SK-N-SH (cell line): ENCODE data around the gene NTRK3. TPM values are rescaled to one million over a fixed set of nuclear protein-coding genes. Genes with fewer than 3 reads are reported as not detected.

Experiments used
- CTCF ChIA-PET: fragments of 300-600, 350-600 bp; formaldehyde crosslinking; extraction: SDS; loops from one replicate; lab custom pipeline; 2021; lab: Yijun Ruan, JAX
- POLR2A ChIA-PET: fragments of 350-600 bp; sonication (Branson Sonifier 250); formaldehyde crosslinking; extraction: SDS; loops from one replicate; lab custom pipeline; 2020; ENCODE audit warnings: antibody characterized with exemption, inconsistent platforms; lab: Yijun Ruan, JAX
- DNase-seq: peaks from one replicate; pipeline ENCODE4 v3.0.0; 2012
- H2AFZ ChIP-seq: fragments of 200-600 bp; sonication (generic); 2 replicates; pipeline ENCODE4 v1.8.1; 2016; ENCODE audit warnings: antibody characterized with exemption, mild to moderate bottlenecking, low read depth
- H3F3A ChIP-seq: fragments of 200-600 bp; sonication (generic); replicated peaks from 2 replicates; pipeline ENCODE3; 2016; ENCODE audit warnings: antibody characterized with exemption, mild to moderate bottlenecking; ENCODE audit not compliant: insufficient read depth
- H3K27ac ChIP-seq, 2 experiments: fragments of 200-500 bp in 1 of 2; fragments of 200-600 bp in 1 of 2; sonication (Bioruptor generic) in 1 of 2; sonication (generic), shearing (Covaris generic) in 1 of 2; 2 replicates each; pipeline versions ENCODE4 v1.5.1 to v1.6.1; 2014 to 2016; ENCODE audit warnings: low read depth in 2 of 2, inconsistent platforms in 1 of 2, low read length in 1 of 2, mild to moderate bottlenecking in 1 of 2, mixed read lengths in 1 of 2
- H3K27me3 ChIP-seq: fragments of 200-600 bp; sonication (generic), shearing (Covaris generic); 2 replicates; pipeline ENCODE4 v1.6.1; 2016; ENCODE audit warnings: mixed run types; ENCODE audit not compliant: insufficient read depth
- H3K36me3 ChIP-seq, 2 experiments: fragments of 200-500 bp in 1 of 2; fragments of 200-600 bp in 1 of 2; sonication (Bioruptor generic) in 1 of 2; sonication (generic) in 1 of 2; replicated peaks in 1 of 2; 2 replicates each; pipeline versions ENCODE3 to v1.5.1; 2014 to 2016; ENCODE audit warnings: low read length in 1 of 2, mild to moderate bottlenecking in 1 of 2; ENCODE audit not compliant: insufficient read depth in 2 of 2, control insufficient read depth in 1 of 2
- H3K4me1 ChIP-seq, 2 experiments: fragments of 200-500 bp in 1 of 2; fragments of 200-600 bp in 1 of 2; sonication (Bioruptor generic) in 1 of 2; sonication (generic), shearing (Covaris generic) in 1 of 2; 2 replicates each; pipeline versions ENCODE4 v1.5.1 to v1.6.1; 2014 to 2016; ENCODE audit warnings: low read depth in 1 of 2, low read length in 1 of 2, mixed run types in 1 of 2; ENCODE audit not compliant: insufficient read depth in 2 of 2, control insufficient read depth in 1 of 2
- H3K4me2 ChIP-seq: fragments of 200-600 bp; sonication (generic), shearing (Covaris generic); 2 replicates; pipeline ENCODE4 v1.6.1; 2017; ENCODE audit warnings: mixed run types
- H3K4me3 ChIP-seq, 2 experiments: fragments of 200-500 bp in 1 of 2; fragments of 200-600 bp in 1 of 2; sonication (Bioruptor generic) in 1 of 2; sonication (generic), shearing (Covaris generic) in 1 of 2; 2 replicates each; pipeline versions ENCODE4 v1.5.1 to v1.8.1; 2014 to 2016; ENCODE audit warnings: low read depth in 2 of 2, inconsistent platforms in 1 of 2, low read length in 1 of 2, mild to moderate bottlenecking in 1 of 2, mixed read lengths in 1 of 2, moderate library complexity in 1 of 2
- H3K79me2 ChIP-seq: fragments of 200-600 bp; sonication (generic); 2 replicates; pipeline ENCODE4 v1.8.1; 2017; ENCODE audit warnings: mild to moderate bottlenecking; ENCODE audit not compliant: insufficient read depth
- H3K9ac ChIP-seq: fragments of 200-600 bp; sonication (generic); 2 replicates; pipeline ENCODE4 v1.6.1; 2017; ENCODE audit warnings: mixed run types
- H3K9me2 ChIP-seq: fragments of 200-600 bp; sonication (generic); 2 replicates; pipeline ENCODE4 v1.6.1; 2017; ENCODE audit warnings: mixed run types
- H3K9me3 ChIP-seq: fragments of 200-600 bp; sonication (generic); 2 replicates; pipeline ENCODE4 v1.6.1; 2017; ENCODE audit warnings: mixed run types, mild to moderate bottlenecking, moderate library complexity
- H4K20me1 ChIP-seq: fragments of 200-600 bp; sonication (generic); 2 replicates; pipeline ENCODE4 v1.6.1; 2017; ENCODE audit warnings: mild to moderate bottlenecking, mixed run types; ENCODE audit not compliant: insufficient read depth
- CTCF ChIP-seq: fragments of 200-600 bp; sonication (generic); IDR thresholded peaks from 2 replicates; pipeline ENCODE4 v1.6.1; 2017; ENCODE audit warnings: antibody characterized with exemption, mild to moderate bottlenecking, moderate library complexity
- EP300 ChIP-seq, 2 experiments: IDR thresholded peaks; 2 replicates each; pipeline versions ENCODE4 v1.4.0 to v1.6.1; 2012; ENCODE audit warnings: borderline replicate concordance in 1 of 2, low read depth in 1 of 2, low read length in 1 of 2
- GABPA ChIP-seq: IDR thresholded peaks from 2 replicates; pipeline ENCODE4 v1.4.0; 2012; ENCODE audit warnings: low read depth, mild to moderate bottlenecking
- GATA2 ChIP-seq: sonication (generic); formaldehyde crosslinking; IDR thresholded peaks from 2 replicates; pipeline ENCODE4 v1.5.0; 2020; ENCODE audit warnings: mild to moderate bottlenecking, missing genetic modification reagents
- JUND ChIP-seq: IDR thresholded peaks from 2 replicates; pipeline ENCODE4 v1.4.0; 2012
- MAX ChIP-seq: IDR thresholded peaks from 2 replicates; pipeline ENCODE4 v1.4.0; 2012; ENCODE audit warnings: low read depth
- MEF2A ChIP-seq: IDR thresholded peaks from 2 replicates; pipeline ENCODE4 v1.4.0; 2012; ENCODE audit warnings: low read depth, borderline replicate concordance
- MXI1 ChIP-seq: IDR thresholded peaks from 2 replicates; pipeline ENCODE4 v1.6.1; 2012; ENCODE audit warnings: mild to moderate bottlenecking, low read depth, low read length, improper control_type of control experiment
- NFIC ChIP-seq: IDR thresholded peaks from 2 replicates; pipeline ENCODE4 v1.4.0; 2012; ENCODE audit warnings: borderline replicate concordance
- NRF1 ChIP-seq: IDR thresholded peaks from 2 replicates; pipeline ENCODE4 v1.6.1; 2012; ENCODE audit warnings: low read depth, mild to moderate bottlenecking, low read length
- RAD21 ChIP-seq: IDR thresholded peaks from 2 replicates; pipeline ENCODE4 v1.6.1; 2012; ENCODE audit warnings: mild to moderate bottlenecking, low read length
- REST ChIP-seq: IDR thresholded peaks from 2 replicates; pipeline ENCODE4 v1.6.1; 2012; ENCODE audit warnings: mild to moderate bottlenecking, low read depth, low read length, moderate library complexity
- RXRA ChIP-seq: IDR thresholded peaks from 2 replicates; pipeline ENCODE4 v1.4.0; 2012; ENCODE audit warnings: low read depth, mild to moderate bottlenecking, borderline replicate concordance
- SIN3A ChIP-seq: IDR thresholded peaks from 2 replicates; pipeline ENCODE4 v1.6.1; 2012; ENCODE audit warnings: low read depth, mild to moderate bottlenecking, low read length, moderate library complexity, borderline replicate concordance
- TAF1 ChIP-seq: IDR thresholded peaks from 2 replicates; pipeline ENCODE4 v1.6.1; 2012; ENCODE audit warnings: low read depth, mild to moderate bottlenecking, low read length, moderate library complexity, borderline replicate concordance
- TCF12 ChIP-seq: IDR thresholded peaks from 2 replicates; pipeline ENCODE4 v1.4.0; 2012
- TEAD4 ChIP-seq: IDR thresholded peaks from 2 replicates; pipeline ENCODE4 v1.4.0; 2012; ENCODE audit warnings: mild to moderate bottlenecking, borderline replicate concordance; ENCODE audit not compliant: insufficient read depth
- USF1 ChIP-seq: IDR thresholded peaks from 2 replicates; pipeline ENCODE4 v1.4.0; 2012; ENCODE audit warnings: low read depth, borderline replicate concordance
- WGBS: methylation state at CpG from one replicate; pipeline ENCODE4 v1.1.6; 2017; ENCODE audit warnings: low lambda C conversion rate; 5-methylcytosine and 5-hydroxymethylcytosine counted together
- polyA plus RNA-seq, 3 experiments: library from polyadenylated mRNA; depleted of rRNA; stranded (reverse); fragments of >200 nt; gene quantifications; 2 replicates each; pipeline ENCODE4 v1.2.3, GENCODE V29; 2012
- TF ChIP-seq, protein P1 (sequence below): fragments of 150-350 bp; IDR thresholded peaks from 2 replicates; pipeline ENCODE4 v1.6.1; 2017; ENCODE audit warnings: antibody characterized with exemption, low read length, low read depth, borderline replicate concordance
- TF ChIP-seq, protein P2 (sequence below): IDR thresholded peaks from 2 replicates; pipeline ENCODE4; 2012

NTRK3 gene
- polyA plus RNA-seq, 1 of the 3 experiments (the other 2 are of a cell fraction), result 2.6 TPM

DNA sequence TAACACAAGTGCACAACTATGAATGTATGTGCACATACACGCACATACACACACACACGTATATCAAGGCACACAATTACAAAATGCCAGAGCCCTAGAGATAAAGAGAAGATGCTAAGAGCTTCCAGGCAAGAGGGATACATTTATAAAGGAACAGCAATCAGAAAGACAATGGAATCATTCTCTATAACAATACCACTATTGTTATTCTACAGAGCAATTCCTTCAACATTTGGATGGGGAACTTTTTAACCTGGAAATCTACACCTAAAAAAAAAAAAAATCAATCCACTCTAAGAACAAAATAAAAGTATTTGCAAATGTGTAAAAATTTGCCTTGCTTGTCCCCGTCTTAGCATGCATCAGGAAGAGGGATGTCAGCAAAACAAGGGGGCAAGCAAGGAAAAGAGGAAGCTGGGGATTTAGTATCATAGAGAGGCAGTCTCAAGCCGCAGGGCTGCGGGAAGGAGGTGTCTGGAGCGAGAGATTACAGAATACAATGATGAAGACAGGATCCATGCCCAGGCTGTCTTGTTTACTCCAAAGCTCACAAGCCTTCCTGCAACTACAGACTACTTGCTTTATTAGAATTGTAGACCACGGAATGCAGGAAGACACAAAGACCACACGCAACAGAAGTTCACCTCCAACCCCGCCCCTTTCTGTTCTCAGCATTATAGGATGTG is 220.2 kb downstream of the NTRK3 start:
- TF ChIP-seq RAD21 (no peak), GABPA (no peak), JUND (no peak)
- H3K4me1 ChIP-seq, result no peaks in the 10 kb centered on the region
- H3K4me2 ChIP-seq, result no peak overlapping the region
- no peak overlapping the region for H2AFZ ChIP-seq
- no peaks in the 10 kb centered on the region for H3K9me2 ChIP-seq
- no peaks in the 10 kb centered on the region for H4K20me1 ChIP-seq
- CTCF ChIA-PET, result no interaction called here
- no peak for DNase-seq
- H3K27ac ChIP-seq, result no peak overlapping the region
- no peaks in the 10 kb centered on the region for H3F3A ChIP-seq
- H3K9me3 ChIP-seq, result no peaks in the 10 kb centered on the region
- no peaks in the 10 kb centered on the region for H3K27me3 ChIP-seq
- WGBS, result 37% methylated on average over 9 of the region's 9 CpGs
- H3K4me3 ChIP-seq, result no peak overlapping the region
- H3K9ac ChIP-seq, result no peak overlapping the region
- POLR2A ChIA-PET, result no interaction called here
- no peaks in the 10 kb centered on the region for H3K36me3 ChIP-seq
- H3K79me2 ChIP-seq, result no peaks in the 10 kb centered on the region

GRCh38 chr15:88035381-88035780 is 221.2 kb downstream of the NTRK3 start:
- Histone ChIP-seq H3K79me2 (no peaks in the 10 kb centered on the region), H3K9me2 (no peaks in the 10 kb centered on the region), H3K9me3 (no peaks in the 10 kb centered on the region), H4K20me1 (no peaks in the 10 kb centered on the region), H3K27me3 (no peaks in the 10 kb centered on the region), H3K4me1 (no peaks in the 10 kb centered on the region), H3K9ac (no peak overlapping the region), H3K27ac (no peak overlapping the region), H3K36me3 (no peaks in the 10 kb centered on the region), H3K4me2 (no peak overlapping the region), H3K4me3 (no peak overlapping the region), H2AFZ (no peak overlapping the region), H3F3A (no peaks in the 10 kb centered on the region)
- DNase-seq, result no peak
- ChIA-PET POLR2A (no interaction called here), CTCF (no interaction called here)
- 38% methylated on average over 5 of the region's 5 CpGs for WGBS
- TF ChIP-seq USF1 (no peak), JUND (no peak), MXI1 (no peak), NRF1 (no peak), TCF12 (no peak), REST (no peak), RXRA (no peak), TEAD4 (no peak), NFIC (no peak), CTCF (no peak), MEF2A (no peak), TAF1 (no peak), RAD21 (no peak), EP300 (IDR thresholded peaks at IDR 0.05; ENCODE audit: borderline replicate concordance in 1 of 2, low read depth in 1 of 2, low read length in 1 of 2) (no peak), GATA2 (CRISPR knock-in tag) (no peak), SIN3A (no peak), MAX (no peak)
- TF ChIP-seq, protein P1, sequence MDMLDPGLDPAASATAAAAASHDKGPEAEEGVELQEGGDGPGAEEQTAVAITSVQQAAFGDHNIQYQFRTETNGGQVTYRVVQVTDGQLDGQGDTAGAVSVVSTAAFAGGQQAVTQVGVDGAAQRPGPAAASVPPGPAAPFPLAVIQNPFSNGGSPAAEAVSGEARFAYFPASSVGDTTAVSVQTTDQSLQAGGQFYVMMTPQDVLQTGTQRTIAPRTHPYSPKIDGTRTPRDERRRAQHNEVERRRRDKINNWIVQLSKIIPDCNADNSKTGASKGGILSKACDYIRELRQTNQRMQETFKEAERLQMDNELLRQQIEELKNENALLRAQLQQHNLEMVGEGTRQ, result no peak
- TF ChIP-seq, protein P2, sequence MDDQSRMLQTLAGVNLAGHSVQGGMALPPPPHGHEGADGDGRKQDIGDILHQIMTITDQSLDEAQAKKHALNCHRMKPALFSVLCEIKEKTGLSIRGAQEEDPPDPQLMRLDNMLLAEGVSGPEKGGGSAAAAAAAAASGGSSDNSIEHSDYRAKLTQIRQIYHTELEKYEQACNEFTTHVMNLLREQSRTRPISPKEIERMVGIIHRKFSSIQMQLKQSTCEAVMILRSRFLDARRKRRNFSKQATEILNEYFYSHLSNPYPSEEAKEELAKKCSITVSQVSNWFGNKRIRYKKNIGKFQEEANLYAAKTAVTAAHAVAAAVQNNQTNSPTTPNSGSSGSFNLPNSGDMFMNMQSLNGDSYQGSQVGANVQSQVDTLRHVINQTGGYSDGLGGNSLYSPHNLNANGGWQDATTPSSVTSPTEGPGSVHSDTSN, result no peak
